HEK293T (cell line): ENCODE data around the gene BCAR3.

Experiments
- CTBP1 ChIP-seq: fragments of 450-650 bp; IDR thresholded peaks from 2 replicates; pipeline ENCODE4 v1.6.1; 2016; ENCODE audit warnings: borderline replicate concordance
- L3MBTL2 ChIP-seq: fragments of 450-650 bp; conservative IDR thresholded peaks from 2 replicates; pipeline ENCODE4 v1.6.1; 2016; ENCODE audit warnings: mild to moderate bottlenecking

GRCh38 chr1:93683234-93683633 is 1.6 kb upstream of the BCAR3 start:
- TF ChIP-seq L3MBTL2 = no peak
- no peak for TF ChIP-seq CTBP1
